ENCODE results near the gene ACTC1.
A peak's percentile ranks its signal among the peaks of the same experiment; 100 is the strongest.
"Not testable (repeated sequence)": the region's sequence is repeated elsewhere in the genome, so short reads cannot be mapped to it uniquely, and the experiment has no call there.

The ACTC1 gene

DNA sequence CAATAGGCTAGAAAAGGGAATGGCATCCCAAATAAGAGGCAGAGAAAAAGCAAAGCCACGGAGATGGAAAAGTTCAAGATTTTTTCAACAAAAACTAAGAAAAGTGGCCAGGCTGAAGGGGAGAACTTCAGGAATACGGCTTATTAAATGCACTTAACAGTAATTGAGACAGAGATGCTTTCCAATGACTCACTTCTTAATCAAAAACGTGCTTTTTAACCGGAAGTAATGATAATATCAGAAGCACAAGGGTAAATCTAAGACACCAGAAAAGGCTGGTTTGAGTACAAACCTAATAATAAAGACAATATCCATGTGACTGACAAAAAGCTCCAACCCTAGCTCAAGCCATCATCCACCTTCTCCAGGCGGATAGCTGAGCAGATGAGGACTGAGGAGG lies 24.8 kb upstream of the ACTC1 start:
- TF ChIP-seq, protein P1, sequence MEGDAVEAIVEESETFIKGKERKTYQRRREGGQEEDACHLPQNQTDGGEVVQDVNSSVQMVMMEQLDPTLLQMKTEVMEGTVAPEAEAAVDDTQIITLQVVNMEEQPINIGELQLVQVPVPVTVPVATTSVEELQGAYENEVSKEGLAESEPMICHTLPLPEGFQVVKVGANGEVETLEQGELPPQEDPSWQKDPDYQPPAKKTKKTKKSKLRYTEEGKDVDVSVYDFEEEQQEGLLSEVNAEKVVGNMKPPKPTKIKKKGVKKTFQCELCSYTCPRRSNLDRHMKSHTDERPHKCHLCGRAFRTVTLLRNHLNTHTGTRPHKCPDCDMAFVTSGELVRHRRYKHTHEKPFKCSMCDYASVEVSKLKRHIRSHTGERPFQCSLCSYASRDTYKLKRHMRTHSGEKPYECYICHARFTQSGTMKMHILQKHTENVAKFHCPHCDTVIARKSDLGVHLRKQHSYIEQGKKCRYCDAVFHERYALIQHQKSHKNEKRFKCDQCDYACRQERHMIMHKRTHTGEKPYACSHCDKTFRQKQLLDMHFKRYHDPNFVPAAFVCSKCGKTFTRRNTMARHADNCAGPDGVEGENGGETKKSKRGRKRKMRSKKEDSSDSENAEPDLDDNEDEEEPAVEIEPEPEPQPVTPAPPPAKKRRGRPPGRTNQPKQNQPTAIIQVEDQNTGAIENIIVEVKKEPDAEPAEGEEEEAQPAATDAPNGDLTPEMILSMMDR (IDR thresholded peaks at IDR 0.05; ENCODE audit: insufficient read depth, low read depth, low read length, missing control alignments): no peak
- no peak overlapping the region for H3K4me3 ChIP-seq (ENCODE audit: low read depth, low read length)
- DNase-seq (ENCODE audit: low read depth): no peak

DNA sequence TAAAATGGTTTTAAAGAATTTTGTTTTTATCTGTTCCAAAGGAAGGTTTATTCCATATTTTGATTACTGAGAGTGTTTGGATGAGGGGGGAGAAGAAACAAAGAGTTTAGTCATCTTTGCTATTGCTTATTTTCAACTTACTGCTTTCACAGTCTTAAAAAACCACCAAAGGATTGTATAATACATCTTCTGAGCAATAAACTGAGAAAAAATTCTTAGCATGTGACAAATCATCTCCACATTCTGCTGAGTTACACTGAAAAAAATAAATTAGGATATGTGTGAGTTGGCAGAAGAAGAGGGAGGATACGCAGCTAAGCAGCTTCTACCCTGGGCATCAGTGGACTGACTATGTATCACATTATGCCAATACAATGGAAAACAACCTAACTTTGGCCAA lies 23.2 kb upstream of the ACTC1 start:
- DNase-seq (ENCODE audit: low read depth): no peak
- TF ChIP-seq, protein P1 (IDR thresholded peaks at IDR 0.05; ENCODE audit: insufficient read depth, low read depth, low read length, missing control alignments): no peak
- H3K4me3 ChIP-seq (ENCODE audit: low read depth, low read length): no peak overlapping the region

DNA sequence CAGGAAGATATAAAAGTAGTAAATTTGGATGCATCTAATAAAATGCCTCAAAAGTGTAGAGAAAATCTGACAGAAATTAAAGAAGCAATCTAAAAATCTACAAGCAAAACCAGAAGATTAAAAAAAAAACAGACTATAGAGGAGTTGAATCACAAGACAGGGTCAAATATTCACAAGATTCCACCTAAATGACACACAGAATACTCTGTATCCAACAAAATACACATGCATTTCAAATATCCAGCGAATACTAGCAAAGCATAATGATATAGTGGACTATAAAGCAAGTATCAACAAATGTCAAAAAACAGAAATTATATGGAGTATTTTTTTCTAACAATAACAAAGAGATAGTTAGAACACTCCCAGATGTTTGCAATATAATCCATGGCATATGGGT lies 20.5 kb upstream of the ACTC1 start:
- no peak for DNase-seq (ENCODE audit: low read depth)
- no peak overlapping the region for H3K4me3 ChIP-seq (ENCODE audit: low read depth, low read length)
- TF ChIP-seq, protein P1 (IDR thresholded peaks at IDR 0.05; ENCODE audit: insufficient read depth, low read depth, low read length, missing control alignments): no peak

DNA sequence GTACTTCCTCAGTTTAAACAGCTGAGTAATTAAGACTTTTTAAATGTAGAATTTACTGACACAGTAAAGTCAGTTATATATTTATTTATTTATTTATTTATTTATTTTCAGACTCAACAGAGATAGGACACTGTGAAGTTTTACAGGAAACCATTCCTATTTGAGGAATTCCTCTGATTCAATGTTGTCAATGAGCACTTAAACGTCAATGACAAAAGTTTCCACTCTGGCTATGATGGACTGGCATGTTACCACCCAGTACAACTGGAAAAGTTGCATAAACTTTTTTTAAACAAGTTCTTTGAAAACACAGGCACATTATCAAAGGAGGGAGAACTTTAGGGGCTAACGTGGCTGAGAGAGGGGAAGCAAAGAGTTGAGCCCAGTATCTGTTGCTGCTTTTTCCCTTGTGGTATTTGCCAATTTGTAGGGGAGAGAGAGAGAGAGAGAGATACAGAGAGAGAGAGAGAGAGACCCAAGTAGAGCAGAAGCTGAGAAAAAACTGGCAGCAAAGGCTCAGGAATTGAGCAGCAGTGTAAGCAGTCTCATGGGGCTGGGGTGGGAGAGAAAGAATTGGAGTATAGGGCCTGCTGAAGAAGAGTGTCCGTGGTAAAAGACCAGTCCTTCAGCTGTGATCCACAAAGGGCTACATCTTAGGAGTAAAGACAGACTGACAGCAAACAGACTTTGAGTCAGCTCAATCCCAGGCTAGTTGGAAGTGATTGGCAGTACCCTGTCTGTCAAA lies 18.3 kb upstream of the ACTC1 start:
- H3K4me3 ChIP-seq (ENCODE audit: low read depth, low read length): no peak overlapping the region
- DNase-seq (ENCODE audit: low read depth): no peak
- TF ChIP-seq, protein P1 (IDR thresholded peaks at IDR 0.05; ENCODE audit: insufficient read depth, low read depth, low read length, missing control alignments): no peak

DNA sequence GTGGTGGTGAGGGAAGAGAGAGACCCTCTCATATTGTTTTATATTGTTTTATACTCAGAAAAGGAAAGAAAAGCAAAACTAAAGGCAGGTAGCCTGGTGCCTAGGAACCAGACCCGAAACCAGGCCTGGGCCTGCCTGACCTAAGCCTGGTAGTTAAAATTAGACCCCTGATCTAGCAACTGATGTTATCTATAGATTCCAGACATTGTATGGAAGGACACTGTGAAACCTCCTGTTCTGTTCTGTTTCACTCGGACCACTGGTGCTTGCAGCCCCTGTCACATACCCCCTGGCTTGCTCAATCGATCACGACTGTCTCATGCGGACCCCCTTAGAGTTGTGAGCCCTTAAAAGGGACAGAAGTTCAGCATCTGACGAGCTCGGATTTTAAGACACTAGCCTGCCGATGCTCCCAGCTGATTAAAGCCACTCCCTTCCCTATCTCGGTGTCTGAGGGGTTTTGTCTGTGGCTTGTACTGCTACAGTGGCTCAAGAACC lies 17.6 kb upstream of the ACTC1 start:
- not testable (repeated sequence) for DNase-seq (ENCODE audit: low read depth); H3K4me3 ChIP-seq (ENCODE audit: low read depth, low read length)

DNA sequence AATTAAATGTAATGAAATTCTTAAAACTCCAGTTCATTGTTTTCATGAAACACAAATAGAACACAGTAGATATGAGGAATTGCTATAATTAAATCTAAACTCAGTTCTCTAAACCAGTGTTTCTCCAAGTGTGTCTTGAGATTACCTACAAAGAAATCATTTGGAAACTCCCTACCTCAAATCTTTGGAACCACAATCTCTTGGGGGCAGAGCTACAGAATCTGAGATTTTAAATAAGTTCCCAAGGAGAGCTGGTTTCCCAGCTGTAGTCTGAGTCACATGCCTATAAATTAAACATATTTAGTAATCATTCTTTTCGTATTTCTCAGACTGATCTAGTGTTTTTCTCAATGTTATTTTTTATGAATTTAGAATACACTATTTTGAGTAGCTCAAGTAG lies 17.0 kb upstream of the ACTC1 start:
- peak; percentile 25 for DNase-seq (ENCODE audit: low read depth)
- TF ChIP-seq, protein P1 (IDR thresholded peaks at IDR 0.05; ENCODE audit: insufficient read depth, low read depth, low read length, missing control alignments): no peak
- H3K4me3 ChIP-seq (ENCODE audit: low read depth, low read length): no peak overlapping the region

DNA sequence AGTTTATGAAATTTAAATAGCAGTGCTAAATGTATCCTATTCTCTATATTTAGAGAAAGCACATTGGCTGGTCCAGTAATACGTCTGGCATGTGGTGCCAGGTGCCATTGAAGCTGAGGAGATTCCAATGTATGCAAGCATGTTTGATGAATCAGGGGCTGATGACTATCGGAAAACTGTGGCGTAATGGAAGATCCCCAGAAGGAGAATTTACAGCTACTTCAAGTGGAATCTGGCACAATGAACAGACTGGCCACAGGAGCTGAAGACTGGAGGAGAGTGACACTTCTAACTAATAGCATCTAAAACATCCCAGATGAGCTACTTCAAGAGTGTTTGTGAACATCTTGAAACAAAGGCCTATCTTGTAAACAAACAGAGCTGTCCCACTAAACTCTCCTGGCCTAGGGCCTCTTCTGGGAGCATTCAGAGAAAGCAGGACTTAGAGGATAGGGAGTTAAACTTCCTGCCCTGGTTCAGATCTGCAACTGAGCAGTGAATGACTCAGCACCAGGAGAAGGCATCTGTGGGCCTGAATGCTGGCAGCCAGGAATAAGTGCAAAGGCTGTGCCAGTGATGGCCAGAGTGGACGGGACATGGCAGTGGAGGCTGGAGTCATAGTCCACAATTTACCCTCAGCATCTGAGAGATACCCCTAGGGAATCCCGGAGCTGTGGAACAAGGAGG lies 15.2 kb upstream of the ACTC1 start:
- no peak overlapping the region for H3K4me3 ChIP-seq (ENCODE audit: low read depth, low read length)
- TF ChIP-seq, protein P1 (IDR thresholded peaks at IDR 0.05; ENCODE audit: insufficient read depth, low read depth, low read length, missing control alignments): no peak
- no peak for DNase-seq (ENCODE audit: low read depth)
